ENCODE measurements around the gene JMJD1C.

DNA sequence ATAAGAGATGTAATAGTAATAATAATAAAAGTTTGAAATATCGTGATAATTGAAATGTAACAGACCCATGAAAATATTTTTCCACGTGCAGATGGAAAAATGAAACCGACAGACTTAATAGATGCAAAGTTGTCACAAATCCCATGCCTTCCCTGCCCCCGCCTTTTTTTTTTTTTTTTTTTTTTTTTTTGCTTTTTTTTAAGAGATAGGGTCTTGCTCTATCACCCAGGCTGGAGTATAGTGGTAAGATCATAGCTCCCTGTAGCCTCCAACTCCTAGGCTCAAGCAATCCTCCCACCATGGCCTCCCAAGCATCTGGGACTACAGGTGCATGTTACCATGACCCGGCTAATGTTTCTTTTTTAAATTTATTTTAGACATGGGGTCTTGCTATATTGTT, 80.5 kb downstream of the JMJD1C start:
- TF ChIP-seq RAD21 (conservative IDR thresholded peaks at IDR 0.05 in 1 of 2, IDR thresholded peaks at IDR 0.05 in 1 of 2), result no peak
- TF ChIP-seq SMC3 (IDR thresholded peaks at IDR 0.05), result no peak
- TF ChIP-seq POLR2A (IDR thresholded peaks at IDR 0.05; ENCODE audit: low read length), result no peak
- no peak for TF ChIP-seq GATA3 (IDR thresholded peaks at IDR 0.05; ENCODE audit: borderline replicate concordance)
- TF ChIP-seq, protein P1, sequence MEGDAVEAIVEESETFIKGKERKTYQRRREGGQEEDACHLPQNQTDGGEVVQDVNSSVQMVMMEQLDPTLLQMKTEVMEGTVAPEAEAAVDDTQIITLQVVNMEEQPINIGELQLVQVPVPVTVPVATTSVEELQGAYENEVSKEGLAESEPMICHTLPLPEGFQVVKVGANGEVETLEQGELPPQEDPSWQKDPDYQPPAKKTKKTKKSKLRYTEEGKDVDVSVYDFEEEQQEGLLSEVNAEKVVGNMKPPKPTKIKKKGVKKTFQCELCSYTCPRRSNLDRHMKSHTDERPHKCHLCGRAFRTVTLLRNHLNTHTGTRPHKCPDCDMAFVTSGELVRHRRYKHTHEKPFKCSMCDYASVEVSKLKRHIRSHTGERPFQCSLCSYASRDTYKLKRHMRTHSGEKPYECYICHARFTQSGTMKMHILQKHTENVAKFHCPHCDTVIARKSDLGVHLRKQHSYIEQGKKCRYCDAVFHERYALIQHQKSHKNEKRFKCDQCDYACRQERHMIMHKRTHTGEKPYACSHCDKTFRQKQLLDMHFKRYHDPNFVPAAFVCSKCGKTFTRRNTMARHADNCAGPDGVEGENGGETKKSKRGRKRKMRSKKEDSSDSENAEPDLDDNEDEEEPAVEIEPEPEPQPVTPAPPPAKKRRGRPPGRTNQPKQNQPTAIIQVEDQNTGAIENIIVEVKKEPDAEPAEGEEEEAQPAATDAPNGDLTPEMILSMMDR (IDR thresholded peaks at IDR 0.05), result no peak
- TF ChIP-seq PHF8 (IDR thresholded peaks at IDR 0.05; ENCODE audit: borderline replicate concordance, low read depth), result no peak
- no peak for TF ChIP-seq CEBPB (IDR thresholded peaks at IDR 0.05)
- TF ChIP-seq POLR2AphosphoS2 (conservative IDR thresholded peaks at IDR 0.05; ENCODE audit: low read length), result no peak
- no peak for TF ChIP-seq ZNF302 (CRISPR knock-in tag; IDR thresholded peaks at IDR 0.05)
- no peak for TF ChIP-seq CHD4 (IDR thresholded peaks at IDR 0.05; ENCODE audit: borderline replicate concordance)
- no peak for TF ChIP-seq MAFK (IDR thresholded peaks at IDR 0.05; ENCODE audit: partially characterized antibody)
